HepG2 (cell line): ENCODE results near the gene LTA. TPM values are rescaled to one million over a fixed set of nuclear protein-coding genes. Genes with fewer than 3 reads are reported as not detected.

Source experiments
- ADNP ChIP-seq: sonication (generic); formaldehyde crosslinking; IDR thresholded peaks from 2 replicates; pipeline ENCODE4 v1.4.0; 2020; ENCODE audit warnings: missing genetic modification reagents
- ELF1 ChIP-seq: sonication (generic); formaldehyde crosslinking; IDR thresholded peaks from 2 replicates; pipeline ENCODE4 v1.4.0; 2020; ENCODE audit warnings: missing genetic modification reagents
- HOXA3 ChIP-seq: sonication (generic); formaldehyde crosslinking; IDR thresholded peaks from 2 replicates; pipeline ENCODE4 v1.5.0; 2020; ENCODE audit warnings: missing genetic modification reagents
- HOXD1 ChIP-seq: sonication (generic); formaldehyde crosslinking; IDR thresholded peaks from 2 replicates; pipeline ENCODE4 v1.5.0; 2020; ENCODE audit warnings: missing genetic modification reagents
- JARID2 ChIP-seq: sonication (generic); formaldehyde crosslinking; IDR thresholded peaks from 2 replicates; pipeline ENCODE4 v1.8.1; 2023; ENCODE audit warnings: missing genetic modification reagents, inconsistent platforms; ENCODE audit not compliant: insufficient replicate concordance
- JUN ChIP-seq: sonication (generic); formaldehyde crosslinking; IDR thresholded peaks from 2 replicates; pipeline ENCODE4 v1.4.0; 2020; ENCODE audit warnings: mild to moderate bottlenecking, missing genetic modification reagents
- MIXL1 ChIP-seq: IDR thresholded peaks from 2 replicates; pipeline ENCODE4 v1.6.1; 2016
- NCOA2 ChIP-seq: sonication (generic); formaldehyde crosslinking; IDR thresholded peaks from 2 replicates; pipeline ENCODE4 v1.8.0; 2022; ENCODE audit warnings: inconsistent platforms
- NPAS2 ChIP-seq: sonication (generic); formaldehyde crosslinking; IDR thresholded peaks from 2 replicates; pipeline ENCODE4 v1.8.0; 2022; ENCODE audit warnings: mild to moderate bottlenecking, missing genetic modification reagents, borderline replicate concordance
- SALL1 ChIP-seq: sonication (generic); formaldehyde crosslinking; IDR thresholded peaks from 2 replicates; pipeline ENCODE4 v1.8.0; 2022; ENCODE audit warnings: mild to moderate bottlenecking, missing genetic modification reagents
- ZFP1 ChIP-seq: IDR thresholded peaks from 2 replicates; pipeline ENCODE4 v1.6.1; 2016
- ZFX ChIP-seq: sonication (generic); formaldehyde crosslinking; IDR thresholded peaks from 2 replicates; pipeline ENCODE4 v1.4.0; 2020; ENCODE audit warnings: mild to moderate bottlenecking, low read depth, missing genetic modification reagents, moderate library complexity
- ZNF234 ChIP-seq: sonication (generic); formaldehyde crosslinking; conservative IDR thresholded peaks from 2 replicates; pipeline ENCODE4 v1.5.1; 2020; ENCODE audit warnings: mild to moderate bottlenecking, missing genetic modification reagents
- ZNF772 ChIP-seq: sonication (generic); formaldehyde crosslinking; IDR thresholded peaks from 2 replicates; pipeline ENCODE4 v1.5.0; 2020; ENCODE audit warnings: mild to moderate bottlenecking, missing genetic modification reagents
- ZNF878 ChIP-seq: sonication (generic); formaldehyde crosslinking; IDR thresholded peaks from 2 replicates; pipeline ENCODE4 v1.8.1; 2023; ENCODE audit warnings: mild to moderate bottlenecking, missing genetic modification reagents, moderate library complexity
- polyA plus RNA-seq, 8 experiments: library from polyadenylated mRNA; depleted of rRNA in 3 of 8; stranded (reverse) in 7 of 8; unstranded in 1 of 8; fragments of >200 nt; fragmentation: Illumina TruSeq in 4 of 8; extraction: Trizol in 4 of 8; gene quantifications; 2 replicates each; pipeline versions ENCODE4 v1.2.1 to v1.2.3, GENCODE V29; 2011 to 2016; ENCODE audit warnings: low read depth in 4 of 8, missing spikeins in 1 of 8, mixed read lengths in 1 of 8; ENCODE audit not compliant: insufficient read depth in 1 of 8
- total RNA-seq, 5 experiments: library from RNA; depleted of rRNA; stranded (reverse); fragments of >200 nt; fragmentation: Illumina TruSeq; extraction: Trizol; gene quantifications; 2 replicates each; pipeline ENCODE4 v1.2.3, GENCODE V29; 2016; ENCODE audit warnings: low read depth in 1 of 5
- TF ChIP-seq, protein P1 (sequence below): sonication (generic); formaldehyde crosslinking; conservative IDR thresholded peaks from 2 replicates; pipeline ENCODE4 v1.8.0; 2022; ENCODE audit warnings: mild to moderate bottlenecking, moderate library complexity, missing genetic modification reagents
- TF ChIP-seq, protein P2 (sequence below): sonication (generic); formaldehyde crosslinking; IDR thresholded peaks from 2 replicates; pipeline ENCODE4 v1.8.1; 2023; ENCODE audit warnings: mild to moderate bottlenecking, missing genetic modification reagents
- TF ChIP-seq, protein P3 (sequence below), 2 experiments: sonication (generic) in 1 of 2; formaldehyde crosslinking in 1 of 2; IDR thresholded peaks; 2 replicates each; pipeline versions ENCODE4 v1.5.1 to v1.6.1; 2011 to 2020; ENCODE audit warnings: borderline replicate concordance in 1 of 2, low read depth in 1 of 2, low read length in 1 of 2, mild to moderate bottlenecking in 1 of 2, missing genetic modification reagents in 1 of 2, moderate library complexity in 1 of 2
- TF ChIP-seq, protein P4 (sequence below): sonication (generic); formaldehyde crosslinking; IDR thresholded peaks from 2 replicates; pipeline ENCODE4 v1.4.0; 2020; ENCODE audit warnings: mild to moderate bottlenecking, missing genetic modification reagents

The LTA gene
- total and polyA plus RNA-seq, 2 of the 13 experiments (the other 11 are each of a cell fraction or from before 2014, with no cell fraction given): 0.09 TPM; not detected in 1

DNA sequence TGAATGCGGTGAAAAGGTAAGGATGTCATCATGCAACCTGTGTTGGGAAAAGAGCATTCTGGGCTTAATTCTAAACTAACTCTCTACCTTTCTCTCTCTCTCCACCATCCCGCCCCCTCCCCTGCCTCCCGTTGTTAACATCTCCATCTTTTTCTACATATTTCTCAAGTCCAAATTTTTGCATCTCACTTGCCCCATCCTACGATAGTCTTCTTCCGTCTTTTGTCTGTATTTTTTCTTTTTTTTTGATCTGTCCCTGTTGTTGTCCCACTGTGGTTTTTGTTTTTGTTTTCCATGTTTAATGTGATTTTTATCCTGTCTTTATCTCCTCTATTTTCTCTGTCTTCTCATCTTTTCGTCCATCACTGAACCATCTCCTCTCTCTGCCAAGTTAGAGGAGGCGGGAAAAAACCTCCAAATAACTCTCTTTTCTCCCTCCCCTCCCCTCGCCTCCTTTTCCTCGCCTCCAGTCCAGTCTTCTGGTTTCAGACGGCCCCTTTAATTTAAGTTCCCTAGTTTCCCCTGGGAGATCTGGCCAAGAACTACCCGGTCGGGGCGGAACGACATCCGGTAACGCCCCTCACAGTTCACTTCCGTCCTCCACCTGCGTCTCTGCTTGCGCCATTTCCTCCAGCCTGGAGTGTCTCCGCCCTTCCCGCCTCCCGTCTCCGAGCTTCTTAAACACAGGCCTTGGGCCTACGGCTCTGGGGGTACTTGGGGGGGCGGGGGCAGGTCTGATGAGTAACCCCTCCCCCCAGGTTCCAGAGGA, 24.9 kb upstream of the LTA start, which contains the start of gene NFKBIL1 (continued):
- TF ChIP-seq JUN (CRISPR knock-in tag) (peak; percentile 64; the same call in 1 of the 2 replicates), MIXL1 (CRISPR knock-in tag) (peak; percentile 77), ZNF772 (CRISPR knock-in tag) (peak; percentile 63; the same call in 1 of the 2 replicates), ZNF878 (CRISPR knock-in tag) (peak; percentile 37; the same call in 1 of the 2 replicates), SALL1 (peak; percentile 81), HOXA3 (CRISPR knock-in tag) (peak; percentile 93), NPAS2 (CRISPR knock-in tag) (no peak), HOXD1 (no peak), ADNP (CRISPR knock-in tag) (no peak), ZFP1 (no peak), NCOA2 (0 out of 2 replicates have a peak, but pooled peaks have one; percentile 21), JARID2 (CRISPR knock-in tag) (no peak), ZFX (CRISPR knock-in tag) (peak; percentile 99), ELF1 (CRISPR knock-in tag) (peak; percentile 92), ZNF234 (CRISPR knock-in tag) (no peak)
- TF ChIP-seq, protein P1, sequence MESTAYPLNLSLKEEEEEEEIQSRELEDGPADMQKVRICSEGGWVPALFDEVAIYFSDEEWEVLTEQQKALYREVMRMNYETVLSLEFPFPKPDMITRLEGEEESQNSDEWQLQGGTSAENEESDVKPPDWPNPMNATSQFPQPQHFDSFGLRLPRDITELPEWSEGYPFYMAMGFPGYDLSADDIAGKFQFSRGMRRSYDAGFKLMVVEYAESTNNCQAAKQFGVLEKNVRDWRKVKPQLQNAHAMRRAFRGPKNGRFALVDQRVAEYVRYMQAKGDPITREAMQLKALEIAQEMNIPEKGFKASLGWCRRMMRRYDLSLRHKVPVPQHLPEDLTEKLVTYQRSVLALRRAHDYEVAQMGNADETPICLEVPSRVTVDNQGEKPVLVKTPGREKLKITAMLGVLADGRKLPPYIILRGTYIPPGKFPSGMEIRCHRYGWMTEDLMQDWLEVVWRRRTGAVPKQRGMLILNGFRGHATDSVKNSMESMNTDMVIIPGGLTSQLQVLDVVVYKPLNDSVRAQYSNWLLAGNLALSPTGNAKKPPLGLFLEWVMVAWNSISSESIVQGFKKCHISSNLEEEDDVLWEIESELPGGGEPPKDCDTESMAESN (CRISPR knock-in tag): no peak; the same call in 1 of the 2 replicates
- TF ChIP-seq, protein P2, sequence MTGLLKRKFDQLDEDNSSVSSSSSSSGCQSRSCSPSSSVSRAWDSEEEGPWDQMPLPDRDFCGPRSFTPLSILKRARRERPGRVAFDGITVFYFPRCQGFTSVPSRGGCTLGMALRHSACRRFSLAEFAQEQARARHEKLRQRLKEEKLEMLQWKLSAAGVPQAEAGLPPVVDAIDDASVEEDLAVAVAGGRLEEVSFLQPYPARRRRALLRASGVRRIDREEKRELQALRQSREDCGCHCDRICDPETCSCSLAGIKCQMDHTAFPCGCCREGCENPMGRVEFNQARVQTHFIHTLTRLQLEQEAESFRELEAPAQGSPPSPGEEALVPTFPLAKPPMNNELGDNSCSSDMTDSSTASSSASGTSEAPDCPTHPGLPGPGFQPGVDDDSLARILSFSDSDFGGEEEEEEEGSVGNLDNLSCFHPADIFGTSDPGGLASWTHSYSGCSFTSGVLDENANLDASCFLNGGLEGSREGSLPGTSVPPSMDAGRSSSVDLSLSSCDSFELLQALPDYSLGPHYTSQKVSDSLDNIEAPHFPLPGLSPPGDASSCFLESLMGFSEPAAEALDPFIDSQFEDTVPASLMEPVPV (CRISPR knock-in tag): 0 out of 2 replicates have a peak, but pooled peaks have one; percentile 28
- TF ChIP-seq, protein P3, sequence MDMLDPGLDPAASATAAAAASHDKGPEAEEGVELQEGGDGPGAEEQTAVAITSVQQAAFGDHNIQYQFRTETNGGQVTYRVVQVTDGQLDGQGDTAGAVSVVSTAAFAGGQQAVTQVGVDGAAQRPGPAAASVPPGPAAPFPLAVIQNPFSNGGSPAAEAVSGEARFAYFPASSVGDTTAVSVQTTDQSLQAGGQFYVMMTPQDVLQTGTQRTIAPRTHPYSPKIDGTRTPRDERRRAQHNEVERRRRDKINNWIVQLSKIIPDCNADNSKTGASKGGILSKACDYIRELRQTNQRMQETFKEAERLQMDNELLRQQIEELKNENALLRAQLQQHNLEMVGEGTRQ (IDR thresholded peaks at IDR 0.05; ENCODE audit: low read depth, low read length): no peak
- TF ChIP-seq, protein P3 (CRISPR knock-in tag; IDR thresholded peaks at IDR 0.05; ENCODE audit: borderline replicate concordance): no peak
- TF ChIP-seq, protein P4, sequence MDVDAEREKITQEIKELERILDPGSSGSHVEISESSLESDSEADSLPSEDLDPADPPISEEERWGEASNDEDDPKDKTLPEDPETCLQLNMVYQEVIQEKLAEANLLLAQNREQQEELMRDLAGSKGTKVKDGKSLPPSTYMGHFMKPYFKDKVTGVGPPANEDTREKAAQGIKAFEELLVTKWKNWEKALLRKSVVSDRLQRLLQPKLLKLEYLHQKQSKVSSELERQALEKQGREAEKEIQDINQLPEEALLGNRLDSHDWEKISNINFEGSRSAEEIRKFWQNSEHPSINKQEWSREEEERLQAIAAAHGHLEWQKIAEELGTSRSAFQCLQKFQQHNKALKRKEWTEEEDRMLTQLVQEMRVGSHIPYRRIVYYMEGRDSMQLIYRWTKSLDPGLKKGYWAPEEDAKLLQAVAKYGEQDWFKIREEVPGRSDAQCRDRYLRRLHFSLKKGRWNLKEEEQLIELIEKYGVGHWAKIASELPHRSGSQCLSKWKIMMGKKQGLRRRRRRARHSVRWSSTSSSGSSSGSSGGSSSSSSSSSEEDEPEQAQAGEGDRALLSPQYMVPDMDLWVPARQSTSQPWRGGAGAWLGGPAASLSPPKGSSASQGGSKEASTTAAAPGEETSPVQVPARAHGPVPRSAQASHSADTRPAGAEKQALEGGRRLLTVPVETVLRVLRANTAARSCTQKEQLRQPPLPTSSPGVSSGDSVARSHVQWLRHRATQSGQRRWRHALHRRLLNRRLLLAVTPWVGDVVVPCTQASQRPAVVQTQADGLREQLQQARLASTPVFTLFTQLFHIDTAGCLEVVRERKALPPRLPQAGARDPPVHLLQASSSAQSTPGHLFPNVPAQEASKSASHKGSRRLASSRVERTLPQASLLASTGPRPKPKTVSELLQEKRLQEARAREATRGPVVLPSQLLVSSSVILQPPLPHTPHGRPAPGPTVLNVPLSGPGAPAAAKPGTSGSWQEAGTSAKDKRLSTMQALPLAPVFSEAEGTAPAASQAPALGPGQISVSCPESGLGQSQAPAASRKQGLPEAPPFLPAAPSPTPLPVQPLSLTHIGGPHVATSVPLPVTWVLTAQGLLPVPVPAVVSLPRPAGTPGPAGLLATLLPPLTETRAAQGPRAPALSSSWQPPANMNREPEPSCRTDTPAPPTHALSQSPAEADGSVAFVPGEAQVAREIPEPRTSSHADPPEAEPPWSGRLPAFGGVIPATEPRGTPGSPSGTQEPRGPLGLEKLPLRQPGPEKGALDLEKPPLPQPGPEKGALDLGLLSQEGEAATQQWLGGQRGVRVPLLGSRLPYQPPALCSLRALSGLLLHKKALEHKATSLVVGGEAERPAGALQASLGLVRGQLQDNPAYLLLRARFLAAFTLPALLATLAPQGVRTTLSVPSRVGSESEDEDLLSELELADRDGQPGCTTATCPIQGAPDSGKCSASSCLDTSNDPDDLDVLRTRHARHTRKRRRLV (CRISPR knock-in tag): no peak
